GM18870 (cell line): ENCODE data around the gene SCT.

Source experiments
- ATAC-seq: cut with Tn5 transposase; IDR thresholded peaks from one replicate; pipeline ENCODE4 v1.9.1; 2021; ENCODE audit warnings: moderate library complexity; ENCODE audit not compliant: unreplicated experiment

SCT gene

GRCh38 chr11:611001-611996, 15.7 kb downstream of the SCT start:
- no peak for ATAC-seq

- no peak for ATAC-seq
Observed at GRCh38 chr11:610146-610801, 16.7 kb downstream of the SCT start.

- no peak for ATAC-seq
Observed at GRCh38 chr11:609341-609811, 17.6 kb downstream of the SCT start.

- no peak for ATAC-seq
Observed at GRCh38 chr11:608791-609251, 18.2 kb downstream of the SCT start.

- no peak for ATAC-seq
Observed at GRCh38 chr11:607971-608659, 18.9 kb downstream of the SCT start.

GRCh38 chr11:607020-607780, 19.8 kb downstream of the SCT start:
- ATAC-seq, result no peak

- no peak for ATAC-seq
Observed at GRCh38 chr11:606245-606644, 20.7 kb downstream of the SCT start.

GRCh38 chr11:605286-606129, 21.5 kb downstream of the SCT start:
- no peak for ATAC-seq

GRCh38 chr11:603154-603553, 23.8 kb downstream of the SCT start:
- ATAC-seq, result no peak

- no peak for ATAC-seq
Observed at GRCh38 chr11:601573-602245, 25.3 kb downstream of the SCT start.

GRCh38 chr11:598005-598680, 28.8 kb downstream of the SCT start:
- ATAC-seq, result no peak

- no peak for ATAC-seq
Observed at GRCh38 chr11:597166-597725, 29.7 kb downstream of the SCT start.

GRCh38 chr11:596374-596773, 30.6 kb downstream of the SCT start:
- no peak for ATAC-seq

- ATAC-seq, result no peak
Observed at GRCh38 chr11:595400-595799, 31.6 kb downstream of the SCT start.

- ATAC-seq, result no peak
Observed at GRCh38 chr11:593347-593746, 33.6 kb downstream of the SCT start.

GRCh38 chr11:592918-593317, 34.1 kb downstream of the SCT start:
- no peak for ATAC-seq

- no peak for ATAC-seq
Observed at GRCh38 chr11:592501-592900, 34.5 kb downstream of the SCT start.

- no peak for ATAC-seq
Observed at GRCh38 chr11:590997-591396, 36.0 kb downstream of the SCT start.
